ENCODE results near the gene ADAM17.
"Not testable (repeated sequence)": the region's sequence is repeated elsewhere in the genome, so short reads cannot be mapped to it uniquely, and the experiment has no call there.

ADAM17 gene

GRCh38 chr2:9518163-9518562 is 37.5 kb downstream of the ADAM17 start:
- no peak for DNase-seq

- no peak for DNase-seq
Observed at GRCh38 chr2:9517118-9517782, 38.4 kb downstream of the ADAM17 start.

DNA sequence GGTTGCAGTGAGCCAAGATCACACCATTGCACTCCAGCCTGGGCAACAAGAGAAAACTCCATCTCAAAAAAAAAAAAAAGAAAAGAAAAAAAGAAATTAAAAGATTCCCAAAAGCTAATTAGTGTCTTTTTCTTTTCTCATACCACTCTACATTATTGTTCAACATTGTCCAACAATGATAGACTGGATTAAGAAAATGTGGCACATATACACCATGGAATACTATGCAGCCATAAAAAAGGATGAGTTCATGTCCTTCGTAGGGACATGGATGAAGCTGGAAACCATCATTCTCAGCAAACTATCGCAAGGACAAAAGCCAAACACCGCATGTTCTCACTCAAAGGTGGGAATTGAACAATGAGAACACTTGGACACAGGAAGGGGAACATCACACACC is 41.7 kb downstream of the ADAM17 start:
- not testable (repeated sequence) for DNase-seq

- DNase-seq = no peak
Observed at GRCh38 chr2:9508931-9509330, 46.7 kb downstream of the ADAM17 start.

- DNase-seq = no peak
Observed at GRCh38 chr2:9498210-9498609, 57.4 kb downstream of the ADAM17 start.

DNA sequence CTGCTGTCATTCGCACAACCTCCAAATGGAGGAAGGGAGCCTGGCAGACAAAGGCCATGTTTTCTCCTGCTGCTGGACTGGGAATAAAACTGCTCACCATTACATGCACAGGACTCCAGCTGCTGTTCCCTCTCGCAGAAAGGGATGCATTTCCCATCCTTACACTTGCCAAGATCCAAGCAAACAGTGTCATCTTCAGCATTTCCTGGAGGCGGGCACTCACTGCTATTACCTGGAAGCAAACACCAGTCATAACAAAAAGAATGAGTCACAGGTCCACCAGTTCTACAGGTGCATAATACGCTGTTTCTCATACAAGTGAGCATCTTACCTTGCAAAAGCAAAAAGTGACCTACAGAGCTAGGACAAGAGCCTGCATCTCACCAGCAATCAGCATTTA is 58.6 kb downstream of the ADAM17 start:
- no peak for DNase-seq

GRCh38 chr2:9494081-9494480 is 61.5 kb downstream of the ADAM17 start:
- DNase-seq = no peak

GRCh38 chr2:9493478-9493877 is 62.2 kb downstream of the ADAM17 start:
- no peak for DNase-seq

GRCh38 chr2:9492927-9493326 is 62.7 kb downstream of the ADAM17 start:
- DNase-seq = no peak

GRCh38 chr2:9490789-9491188 is 64.8 kb downstream of the ADAM17 start:
- DNase-seq = no peak

- no peak for DNase-seq
Observed at GRCh38 chr2:9488583-9489547, 66.8 kb downstream of the ADAM17 start.

GRCh38 chr2:9484533-9484932 is 71.1 kb downstream of the ADAM17 start:
- no peak for DNase-seq

- no peak for DNase-seq
Observed at GRCh38 chr2:9483107-9483506, 72.5 kb downstream of the ADAM17 start.

- DNase-seq = no peak
Observed at GRCh38 chr2:9480157-9480556, 75.5 kb downstream of the ADAM17 start.

- no peak for DNase-seq
Observed at GRCh38 chr2:9478526-9478925, 77.1 kb downstream of the ADAM17 start.

DNA sequence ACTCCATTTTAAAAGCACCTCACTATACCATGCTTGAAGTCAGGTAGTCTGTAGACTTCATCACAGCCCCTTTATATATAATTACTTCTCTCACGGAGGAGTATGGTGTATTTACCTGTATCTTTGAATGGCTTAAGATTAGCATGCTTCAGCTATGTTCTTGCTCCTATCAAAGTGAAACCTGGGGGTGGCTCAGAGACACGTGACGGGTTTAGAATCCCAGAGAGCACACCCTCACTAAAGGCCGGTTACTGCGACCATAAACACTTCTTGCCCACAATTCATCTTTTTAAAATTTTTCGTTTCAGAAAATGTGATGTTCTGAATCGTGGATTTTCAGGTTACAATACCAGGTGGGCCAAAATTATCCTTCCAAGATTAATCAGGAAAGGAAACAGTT is 77.7 kb downstream of the ADAM17 start:
- DNase-seq = no peak

DNA sequence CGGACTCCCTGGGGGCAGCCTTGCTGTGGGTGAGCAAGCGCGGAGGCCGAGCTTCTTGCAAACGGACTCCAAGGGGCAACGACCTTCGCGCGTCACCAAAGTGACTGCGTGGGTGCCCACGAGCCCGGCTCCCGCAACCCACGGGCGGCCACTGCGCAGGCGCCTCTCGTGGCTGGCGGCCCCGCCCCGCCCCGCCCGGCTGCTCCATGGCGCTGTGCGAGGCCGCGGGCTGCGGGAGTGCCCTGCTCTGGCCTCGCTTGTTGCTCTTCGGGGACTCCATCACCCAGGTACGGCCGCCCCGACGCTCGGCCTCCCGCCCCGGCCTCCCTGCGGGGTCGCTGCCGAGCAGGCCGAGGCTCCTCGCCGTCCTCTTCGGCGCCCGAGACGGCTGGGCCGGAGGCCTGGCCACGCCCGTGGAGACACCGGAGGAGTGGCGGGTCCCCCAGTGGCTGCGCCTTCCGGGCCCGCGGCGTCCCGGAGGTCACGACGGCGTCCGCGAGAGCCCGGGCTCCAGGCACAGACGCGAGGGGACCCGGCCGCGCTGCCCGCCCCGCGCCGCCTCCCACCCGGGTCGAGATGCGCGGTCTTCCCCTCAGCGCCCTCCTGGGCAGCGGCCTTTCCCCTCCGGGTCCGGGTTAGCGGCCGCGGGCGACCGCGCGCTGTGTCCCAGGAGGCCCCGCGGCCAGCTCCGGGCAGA is 81.1 kb downstream of the ADAM17 start, which contains the start of gene IAH1:
Gene IAH1 (plus strand): TSS at position 191 of the 697 bp plus-strand sequence. CDS start 16 bp downstream, at position 207.
- DNase-seq = no peak

DNA sequence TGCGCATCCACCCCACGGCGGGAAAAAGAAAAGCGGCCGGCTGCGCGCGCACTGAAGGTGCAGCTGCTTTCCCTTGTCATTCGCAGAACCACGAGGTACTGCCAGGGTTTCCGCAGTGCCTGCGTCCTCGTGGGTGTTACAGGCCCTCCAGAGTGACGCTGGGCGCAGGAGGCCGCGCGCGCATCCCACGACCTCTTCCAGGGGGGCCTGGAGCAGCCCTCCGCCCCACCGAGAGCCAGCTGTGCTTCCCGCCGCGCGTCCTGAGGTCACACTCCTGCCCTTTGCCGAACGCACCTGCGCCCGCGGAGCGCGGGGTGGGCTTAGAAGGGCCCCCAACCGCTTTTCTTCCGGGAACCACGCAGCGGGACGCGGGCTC is 81.7 kb downstream of the ADAM17 start:
- DNase-seq = no peak

DNA sequence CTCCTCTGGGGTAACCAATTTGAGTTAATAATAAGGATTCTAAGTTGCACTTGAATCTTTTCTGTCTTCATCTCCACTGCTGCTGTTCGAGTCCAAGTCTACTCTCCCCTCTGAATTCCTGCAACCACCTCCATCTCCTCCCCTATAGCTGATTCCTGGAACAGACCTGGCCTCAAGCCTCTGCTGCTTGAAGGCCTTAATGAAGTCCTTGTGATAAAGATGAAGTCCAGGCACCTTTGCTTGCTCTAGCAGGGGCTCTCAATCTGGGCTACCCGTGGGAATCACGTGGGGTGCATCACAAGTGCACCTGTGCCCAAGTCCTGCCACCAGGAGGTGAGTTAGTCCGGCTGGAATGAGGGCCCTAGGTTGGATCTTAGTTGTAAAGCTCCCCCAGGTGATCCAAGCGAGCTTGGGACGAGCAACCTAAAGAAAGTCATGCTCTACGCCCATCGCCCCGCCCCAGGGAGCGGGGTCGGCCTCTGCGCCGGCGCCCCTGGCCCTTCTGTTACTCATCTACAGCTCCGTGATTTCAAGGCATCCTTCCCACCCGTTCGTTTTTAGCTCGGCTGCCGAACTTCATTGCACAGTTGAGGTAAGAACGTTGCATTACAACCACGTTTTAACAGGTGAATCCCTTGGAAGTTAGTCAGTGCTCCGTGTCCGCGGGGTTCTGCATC is 82.2 kb downstream of the ADAM17 start:
- DNase-seq = no peak

- DNase-seq = no peak
Observed at GRCh38 chr2:9472511-9472910, 83.1 kb downstream of the ADAM17 start.

DNA sequence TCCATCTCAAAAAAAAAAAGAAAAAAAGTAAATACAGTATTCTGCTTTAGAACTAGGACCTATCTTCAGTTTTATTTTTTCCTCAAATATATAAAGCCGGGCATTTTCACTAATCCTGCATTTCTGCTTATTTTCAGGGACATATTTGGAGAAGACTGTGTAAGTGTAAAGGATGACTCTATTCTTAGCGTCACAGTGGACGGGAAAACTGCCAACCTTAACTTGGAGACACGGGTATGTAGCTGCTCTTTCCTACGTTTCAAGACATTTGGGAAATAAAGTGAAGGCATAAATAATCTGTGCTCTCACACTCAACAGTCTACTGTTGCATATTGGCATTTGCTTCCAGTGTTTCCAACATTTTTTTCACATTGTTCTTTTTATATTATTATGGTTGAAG is 84.4 kb downstream of the ADAM17 start:
- DNase-seq = no peak

- DNase-seq = peak; percentile 79
Observed at GRCh38 chr2:9467687-9468086, 87.9 kb downstream of the ADAM17 start.

DNA sequence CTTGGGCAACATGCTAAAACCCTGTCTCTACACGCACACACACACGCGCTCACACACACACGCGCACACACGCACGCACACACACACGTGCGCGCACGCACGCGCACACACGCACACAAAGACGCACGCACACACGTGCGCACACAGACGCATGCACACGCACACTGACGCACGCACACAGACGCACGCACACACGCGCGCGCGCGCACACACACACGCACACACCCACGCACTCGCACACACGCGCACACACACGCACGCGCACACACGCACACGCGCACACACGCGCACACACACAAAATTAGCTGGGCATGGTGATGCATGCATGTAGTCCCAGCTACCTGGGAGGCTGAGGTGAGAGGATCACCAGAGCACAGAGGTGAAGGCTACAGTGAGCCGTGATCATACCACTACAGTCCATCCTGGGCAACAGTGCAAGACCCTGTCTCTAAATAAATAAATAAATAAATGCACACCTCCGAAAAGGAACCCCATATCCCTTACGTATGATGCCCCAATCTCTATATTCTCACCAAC is 89.4 kb downstream of the ADAM17 start:
- no peak for DNase-seq

Data from DMS79 (cell line).